Measurements from ENCODE around the gene LPXN.

The LPXN gene

DNA sequence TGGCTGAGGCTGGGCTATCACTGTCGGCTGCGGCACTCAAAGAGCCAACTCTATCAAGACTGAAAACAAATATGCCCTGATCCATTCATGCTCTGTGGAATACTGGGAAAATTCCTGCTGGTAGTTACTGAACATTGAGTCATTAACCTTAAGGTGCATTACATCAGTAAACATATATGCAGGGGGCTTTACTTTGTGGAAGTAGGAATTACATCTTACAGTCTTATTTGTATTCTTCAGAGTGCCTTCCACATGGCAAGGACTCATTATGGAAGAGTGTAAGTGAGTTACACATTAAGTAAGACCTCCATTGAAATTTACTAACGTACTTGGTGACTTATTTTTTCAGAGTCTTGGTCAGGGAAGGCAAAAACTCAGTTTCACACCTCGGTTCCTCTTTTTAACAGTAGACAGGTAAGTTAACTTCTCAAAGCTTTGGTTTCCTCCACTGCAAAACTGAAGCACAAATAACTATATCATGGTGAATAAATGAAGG is 72.2 kb downstream of the LPXN start:
- no peak overlapping the region for H3K4me3 ChIP-seq (ENCODE audit: control insufficient read depth in 1 of 7, extremely low read depth in 1 of 7, insufficient read depth in 4 of 7, low read depth in 2 of 7, low read length in 6 of 7)
- no peaks in the 10 kb centered on the region for H3K27me3 ChIP-seq (replicated peaks in 2 of 5; ENCODE audit: control insufficient read depth in 4 of 5, insufficient read depth in 5 of 5, low read length in 4 of 5)
- DNase-seq, result no peak
- CTCF ChIA-PET, result no interaction called here
- no peak overlapping the region for H3K27ac ChIP-seq (ENCODE audit: insufficient read depth in 1 of 2, low read depth in 1 of 2, low read length in 2 of 2, poor library complexity in 1 of 2, severe bottlenecking in 2 of 2)
- H3K9me3 ChIP-seq (ENCODE audit: control extremely low read depth in 1 of 5, control insufficient read depth in 4 of 5, insufficient read depth in 2 of 5, low read depth in 1 of 5, low read length in 4 of 5), result no peaks in the 10 kb centered on the region
- POLR2A ChIA-PET, result no interaction called here
- WGBS (ENCODE audit: insufficient coverage), result no CpG with 5 or more reads among the region's 4 CpGs
- peaks cover 0 to 9% (median 3%) of the 10 kb centered on the region in 4 experiments for H3K4me1 ChIP-seq (ENCODE audit: control extremely low read depth in 1 of 4, control insufficient read depth in 4 of 4, insufficient read depth in 4 of 4, low read length in 3 of 4)
- H3K36me3 ChIP-seq (ENCODE audit: control insufficient read depth in 4 of 4, insufficient read depth in 4 of 4, low read length in 3 of 4), result no peaks in the 10 kb centered on the region

DNA sequence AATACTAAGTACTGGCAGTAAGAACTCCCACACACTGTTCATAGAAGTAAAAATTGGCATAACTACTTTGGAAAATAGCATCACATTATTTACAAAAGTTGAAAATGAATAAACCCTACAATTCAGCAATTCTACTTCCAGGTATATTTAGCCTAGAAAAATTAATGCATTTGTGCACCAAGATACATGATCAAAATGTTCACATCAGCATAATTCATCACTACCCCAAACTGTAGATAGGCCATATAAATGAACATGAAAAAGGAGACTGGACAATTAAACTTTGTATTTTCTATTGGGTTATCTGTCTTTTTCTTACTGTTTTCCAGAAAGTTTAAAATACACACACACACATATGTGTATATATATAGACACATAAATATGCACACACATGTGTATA is 73.7 kb downstream of the LPXN start:
- H3K27me3 ChIP-seq (replicated peaks in 2 of 5; ENCODE audit: control insufficient read depth in 4 of 5, insufficient read depth in 5 of 5, low read length in 4 of 5), result no peaks in the 10 kb centered on the region
- POLR2A ChIA-PET, result no interaction called here
- no peak overlapping the region for H3K27ac ChIP-seq (ENCODE audit: insufficient read depth in 1 of 2, low read depth in 1 of 2, low read length in 2 of 2, poor library complexity in 1 of 2, severe bottlenecking in 2 of 2)
- no peak overlapping the region for H3K4me3 ChIP-seq (ENCODE audit: control insufficient read depth in 1 of 7, extremely low read depth in 1 of 7, insufficient read depth in 4 of 7, low read depth in 2 of 7, low read length in 6 of 7)
- DNase-seq, result no peak
- H3K9me3 ChIP-seq (ENCODE audit: control extremely low read depth in 1 of 5, control insufficient read depth in 4 of 5, insufficient read depth in 2 of 5, low read depth in 1 of 5, low read length in 4 of 5), result no peaks in the 10 kb centered on the region
- no peaks in the 10 kb centered on the region for H3K36me3 ChIP-seq (ENCODE audit: control insufficient read depth in 4 of 4, insufficient read depth in 4 of 4, low read length in 3 of 4)
- H3K4me1 ChIP-seq (ENCODE audit: control extremely low read depth in 1 of 4, control insufficient read depth in 4 of 4, insufficient read depth in 4 of 4, low read length in 3 of 4), result peaks cover 0 to 18% (median 9%) of the 10 kb centered on the region in 4 experiments
- CTCF ChIA-PET, result no interaction called here

DNA sequence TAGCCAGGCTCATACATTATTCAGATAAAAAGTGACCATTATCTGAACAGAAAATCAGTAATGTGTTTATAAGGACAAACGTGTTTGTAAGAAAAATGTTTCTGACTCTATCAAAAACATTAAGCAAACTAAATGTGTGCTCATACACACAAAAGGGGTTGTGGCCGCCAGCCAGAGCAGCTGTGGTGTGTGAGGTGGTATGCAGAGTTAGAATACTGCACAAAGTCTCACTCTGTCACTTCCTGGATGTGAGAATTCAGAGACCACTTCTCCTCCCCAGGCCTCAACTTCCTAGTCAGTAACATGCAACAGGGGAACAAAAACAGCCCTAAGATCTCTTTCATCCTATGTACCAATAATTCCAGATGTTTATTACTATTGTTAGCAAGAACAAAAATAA is 77.2 kb downstream of the LPXN start:
- H3K36me3 ChIP-seq (ENCODE audit: control insufficient read depth in 4 of 4, insufficient read depth in 4 of 4, low read length in 3 of 4), result no peaks in the 10 kb centered on the region
- ChIA-PET CTCF (interaction anchor here (1.0 kb wide), 1 partner anchor 14 kb away, joined by 3 read pairs; no protein-coding TSS in a partner anchor), POLR2A (no interaction called here)
- no peak overlapping the region for H3K27ac ChIP-seq (ENCODE audit: insufficient read depth in 1 of 2, low read depth in 1 of 2, low read length in 2 of 2, poor library complexity in 1 of 2, severe bottlenecking in 2 of 2)
- no peak overlapping the region for H3K4me3 ChIP-seq (ENCODE audit: control insufficient read depth in 1 of 7, extremely low read depth in 1 of 7, insufficient read depth in 4 of 7, low read depth in 2 of 7, low read length in 6 of 7)
- H3K27me3 ChIP-seq (replicated peaks in 2 of 5; ENCODE audit: control insufficient read depth in 4 of 5, insufficient read depth in 5 of 5, low read length in 4 of 5), result no peaks in the 10 kb centered on the region
- no CpG with 5 or more reads among the region's 2 CpGs for WGBS (ENCODE audit: insufficient coverage)
- H3K9me3 ChIP-seq (ENCODE audit: control extremely low read depth in 1 of 5, control insufficient read depth in 4 of 5, insufficient read depth in 2 of 5, low read depth in 1 of 5, low read length in 4 of 5), result no peaks in the 10 kb centered on the region
- peak in 2 of 3 donors; percentile 52 to 62 for DNase-seq
- peaks cover 0 to 18% (median 9%) of the 10 kb centered on the region in 4 experiments for H3K4me1 ChIP-seq (ENCODE audit: control extremely low read depth in 1 of 4, control insufficient read depth in 4 of 4, insufficient read depth in 4 of 4, low read length in 3 of 4)

DNA sequence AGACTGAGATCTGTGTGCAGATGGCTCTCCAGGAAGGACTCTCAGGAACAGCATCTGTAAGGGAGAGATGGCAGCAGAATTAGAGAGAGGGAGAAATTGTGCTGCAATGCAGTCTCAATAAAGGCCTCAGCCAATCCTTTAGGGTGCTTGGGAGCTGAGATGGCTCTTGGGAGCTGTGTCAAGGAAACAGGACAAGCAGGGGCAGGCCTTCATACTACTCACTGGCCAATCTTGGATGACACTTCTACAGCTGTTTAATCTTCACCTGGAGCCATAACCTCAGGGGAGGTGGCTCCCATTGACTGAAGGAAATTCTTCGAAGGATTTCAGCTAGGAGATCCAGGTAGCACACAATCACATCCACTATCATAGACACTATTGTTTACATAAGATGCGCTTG is 77.7 kb downstream of the LPXN start:
- H3K27ac ChIP-seq (ENCODE audit: insufficient read depth in 1 of 2, low read depth in 1 of 2, low read length in 2 of 2, poor library complexity in 1 of 2, severe bottlenecking in 2 of 2), result no peak overlapping the region
- ChIA-PET CTCF (no interaction called here), POLR2A (no interaction called here)
- DNase-seq, result no peak
- H3K4me1 ChIP-seq (ENCODE audit: control extremely low read depth in 1 of 4, control insufficient read depth in 4 of 4, insufficient read depth in 4 of 4, low read length in 3 of 4), result peaks cover 0 to 18% (median 9%) of the 10 kb centered on the region in 4 experiments
- H3K9me3 ChIP-seq (ENCODE audit: control extremely low read depth in 1 of 5, control insufficient read depth in 4 of 5, insufficient read depth in 2 of 5, low read depth in 1 of 5, low read length in 4 of 5), result no peaks in the 10 kb centered on the region
- no CpG with 5 or more reads among the region's 2 CpGs for WGBS (ENCODE audit: insufficient coverage)
- H3K36me3 ChIP-seq (ENCODE audit: control insufficient read depth in 4 of 4, insufficient read depth in 4 of 4, low read length in 3 of 4), result no peaks in the 10 kb centered on the region
- H3K4me3 ChIP-seq (ENCODE audit: control insufficient read depth in 1 of 7, extremely low read depth in 1 of 7, insufficient read depth in 4 of 7, low read depth in 2 of 7, low read length in 6 of 7), result no peak overlapping the region
- H3K27me3 ChIP-seq (replicated peaks in 2 of 5; ENCODE audit: control insufficient read depth in 4 of 5, insufficient read depth in 5 of 5, low read length in 4 of 5), result no peaks in the 10 kb centered on the region

DNA sequence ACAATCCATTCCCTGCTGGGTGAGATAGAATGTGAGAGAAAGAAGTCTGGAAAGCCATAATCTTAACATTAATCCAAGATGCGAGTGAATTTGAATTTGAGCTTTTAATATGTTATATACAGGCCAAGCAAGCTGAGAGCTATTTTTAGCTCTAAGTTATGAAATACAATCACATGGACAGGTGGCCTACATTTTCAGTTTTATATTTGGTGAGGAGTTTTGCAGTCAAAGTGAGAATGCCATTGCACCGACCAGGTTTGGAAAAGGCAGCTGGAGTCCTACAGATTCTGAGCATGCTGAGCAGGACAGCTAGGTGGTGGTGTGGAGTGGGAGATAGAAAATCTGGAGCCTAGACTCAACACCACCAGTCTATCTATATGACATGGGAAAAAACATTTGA is 79.8 kb downstream of the LPXN start:
- H3K4me3 ChIP-seq (ENCODE audit: control insufficient read depth in 1 of 7, extremely low read depth in 1 of 7, insufficient read depth in 4 of 7, low read depth in 2 of 7, low read length in 6 of 7), result no peak overlapping the region
- no peak overlapping the region for H3K27ac ChIP-seq (ENCODE audit: insufficient read depth in 1 of 2, low read depth in 1 of 2, low read length in 2 of 2, poor library complexity in 1 of 2, severe bottlenecking in 2 of 2)
- ChIA-PET CTCF (interaction anchor here (2.1 kb wide), 1 partner anchor 18 kb away, joined by 4 read pairs; no protein-coding TSS in a partner anchor), POLR2A (no interaction called here)
- peaks cover 0 to 18% (median 9%) of the 10 kb centered on the region in 4 experiments for H3K4me1 ChIP-seq (ENCODE audit: control extremely low read depth in 1 of 4, control insufficient read depth in 4 of 4, insufficient read depth in 4 of 4, low read length in 3 of 4)
- 50% methylated on average over 1 of the region's 2 CpGs for WGBS (ENCODE audit: insufficient coverage)
- no peaks in the 10 kb centered on the region for H3K36me3 ChIP-seq (ENCODE audit: control insufficient read depth in 4 of 4, insufficient read depth in 4 of 4, low read length in 3 of 4)
- H3K9me3 ChIP-seq (ENCODE audit: control extremely low read depth in 1 of 5, control insufficient read depth in 4 of 5, insufficient read depth in 2 of 5, low read depth in 1 of 5, low read length in 4 of 5), result no peaks in the 10 kb centered on the region
- H3K27me3 ChIP-seq (replicated peaks in 2 of 5; ENCODE audit: control insufficient read depth in 4 of 5, insufficient read depth in 5 of 5, low read length in 4 of 5), result no peaks in the 10 kb centered on the region
- DNase-seq, result no peak

DNA sequence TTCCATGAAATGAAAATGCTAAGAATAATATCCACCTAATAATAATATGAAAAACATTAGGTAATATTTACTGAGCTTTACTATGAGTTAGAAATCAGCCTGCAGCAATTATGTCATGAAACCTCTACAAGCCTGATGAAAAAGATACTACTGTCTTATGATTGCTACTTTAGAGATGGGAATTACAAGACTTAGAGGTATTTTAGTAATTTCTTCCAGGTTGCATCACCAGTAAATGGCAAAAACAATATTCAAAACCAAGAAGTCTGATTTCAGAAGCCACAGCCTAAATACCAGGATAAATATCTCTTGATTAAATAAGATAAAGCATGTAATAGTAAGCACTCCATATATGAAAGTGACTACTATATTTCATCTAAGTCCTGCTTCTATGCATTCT is 81.6 kb downstream of the LPXN start:
- CTCF ChIA-PET, result interaction anchor here (2.1 kb wide), 1 partner anchor 20 kb away, joined by 4 read pairs; no protein-coding TSS in a partner anchor
- POLR2A ChIA-PET, result no interaction called here
- Histone ChIP-seq H3K36me3 (ENCODE audit: control insufficient read depth in 4 of 4, insufficient read depth in 4 of 4, low read length in 3 of 4) (no peaks in the 10 kb centered on the region), H3K27me3 (replicated peaks in 2 of 5; ENCODE audit: control insufficient read depth in 4 of 5, insufficient read depth in 5 of 5, low read length in 4 of 5) (no peaks in the 10 kb centered on the region), H3K27ac (ENCODE audit: insufficient read depth in 1 of 2, low read depth in 1 of 2, low read length in 2 of 2, poor library complexity in 1 of 2, severe bottlenecking in 2 of 2) (no peak overlapping the region), H3K4me1 (ENCODE audit: control extremely low read depth in 1 of 4, control insufficient read depth in 4 of 4, insufficient read depth in 4 of 4, low read length in 3 of 4) (peaks cover 0 to 15% (median 9%) of the 10 kb centered on the region in 4 experiments), H3K9me3 (ENCODE audit: control extremely low read depth in 1 of 5, control insufficient read depth in 4 of 5, insufficient read depth in 2 of 5, low read depth in 1 of 5, low read length in 4 of 5) (no peaks in the 10 kb centered on the region), H3K4me3 (ENCODE audit: control insufficient read depth in 1 of 7, extremely low read depth in 1 of 7, insufficient read depth in 4 of 7, low read depth in 2 of 7, low read length in 6 of 7) (no peak overlapping the region)
- DNase-seq, result no peak

DNA sequence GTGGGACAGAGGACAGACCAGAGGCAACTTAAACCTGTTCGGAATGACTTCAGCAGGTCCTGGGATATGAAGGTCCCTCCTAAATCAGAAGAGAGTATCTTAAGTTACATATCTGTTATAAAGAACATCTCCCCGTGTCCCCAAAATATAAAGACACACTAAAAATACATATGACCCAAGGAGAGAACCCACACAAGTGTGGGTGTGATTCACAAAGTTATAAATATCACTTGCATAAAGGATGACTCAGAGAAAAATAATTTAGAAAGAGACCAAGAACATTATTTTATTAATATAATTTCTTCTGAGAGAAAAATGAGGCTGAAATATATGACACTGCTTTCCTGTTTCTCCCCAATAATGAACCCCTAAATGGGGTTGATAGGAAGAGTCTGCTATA is 82.0 kb downstream of the LPXN start:
- H3K4me3 ChIP-seq (ENCODE audit: control insufficient read depth in 1 of 7, extremely low read depth in 1 of 7, insufficient read depth in 4 of 7, low read depth in 2 of 7, low read length in 6 of 7), result no peak overlapping the region
- H3K9me3 ChIP-seq (ENCODE audit: control extremely low read depth in 1 of 5, control insufficient read depth in 4 of 5, insufficient read depth in 2 of 5, low read depth in 1 of 5, low read length in 4 of 5), result no peaks in the 10 kb centered on the region
- no CpG with 5 or more reads among the region's 2 CpGs for WGBS (ENCODE audit: insufficient coverage)
- no peak for DNase-seq
- no peaks in the 10 kb centered on the region for H3K36me3 ChIP-seq (ENCODE audit: control insufficient read depth in 4 of 4, insufficient read depth in 4 of 4, low read length in 3 of 4)
- H3K27me3 ChIP-seq (replicated peaks in 2 of 5; ENCODE audit: control insufficient read depth in 4 of 5, insufficient read depth in 5 of 5, low read length in 4 of 5), result no peaks in the 10 kb centered on the region
- CTCF ChIA-PET, result no interaction called here
- H3K4me1 ChIP-seq (ENCODE audit: control extremely low read depth in 1 of 4, control insufficient read depth in 4 of 4, insufficient read depth in 4 of 4, low read length in 3 of 4), result peaks cover 0 to 11% (median 8%) of the 10 kb centered on the region in 4 experiments
- POLR2A ChIA-PET, result no interaction called here
- H3K27ac ChIP-seq (ENCODE audit: insufficient read depth in 1 of 2, low read depth in 1 of 2, low read length in 2 of 2, poor library complexity in 1 of 2, severe bottlenecking in 2 of 2), result no peak overlapping the region

All from common myeloid progenitor, CD34-positive (primary cell).